GM12864 (cell line): ENCODE results near the gene CTIF.

Source experiments
- DNase-seq: peaks from one replicate; pipeline ENCODE4 v3.0.0-alpha.2; 2011; ENCODE audit warnings: low read depth
- H3K4me3 ChIP-seq: 2 replicates; pipeline ENCODE4 v1.5.1; 2011; ENCODE audit warnings: mild to moderate bottlenecking, low read depth, low read length, control low read depth
- TF ChIP-seq, protein P1 (sequence below): IDR thresholded peaks from 2 replicates; pipeline ENCODE4 v1.5.1; 2011; ENCODE audit warnings: low read depth, mild to moderate bottlenecking, moderate library complexity, low read length, control low read depth, inconsistent platforms; ENCODE audit errors: missing control alignments

Gene CTIF

DNA sequence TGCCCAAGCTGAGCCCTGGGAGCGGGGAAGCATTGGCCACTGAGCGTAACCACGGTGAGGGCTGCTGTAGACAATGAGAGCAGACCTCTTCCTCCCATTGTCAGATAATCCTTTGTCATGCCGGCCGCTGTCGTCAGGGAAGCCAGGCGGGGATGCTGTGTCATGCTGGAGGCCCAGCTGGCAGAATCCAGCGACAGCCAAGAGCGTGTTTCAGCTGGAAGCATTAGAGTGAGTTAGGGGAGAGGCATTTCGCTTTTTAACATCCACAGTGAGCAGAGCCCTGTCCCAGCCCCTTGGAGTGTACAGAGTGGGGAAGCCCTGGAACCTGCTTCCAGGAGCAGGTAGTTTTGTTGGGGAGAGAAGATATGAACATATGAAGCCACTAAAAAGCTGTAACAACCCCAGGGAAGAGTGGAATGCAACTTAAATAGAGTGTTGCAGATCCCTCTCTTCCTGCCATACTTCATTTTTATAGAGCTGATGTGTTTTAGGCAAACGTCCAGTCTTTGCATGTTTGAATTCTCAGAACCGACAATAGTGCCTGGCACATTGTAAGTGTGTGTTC, 7.0 kb downstream of the CTIF start:
- DNase-seq = no peak
- TF ChIP-seq, protein P1, sequence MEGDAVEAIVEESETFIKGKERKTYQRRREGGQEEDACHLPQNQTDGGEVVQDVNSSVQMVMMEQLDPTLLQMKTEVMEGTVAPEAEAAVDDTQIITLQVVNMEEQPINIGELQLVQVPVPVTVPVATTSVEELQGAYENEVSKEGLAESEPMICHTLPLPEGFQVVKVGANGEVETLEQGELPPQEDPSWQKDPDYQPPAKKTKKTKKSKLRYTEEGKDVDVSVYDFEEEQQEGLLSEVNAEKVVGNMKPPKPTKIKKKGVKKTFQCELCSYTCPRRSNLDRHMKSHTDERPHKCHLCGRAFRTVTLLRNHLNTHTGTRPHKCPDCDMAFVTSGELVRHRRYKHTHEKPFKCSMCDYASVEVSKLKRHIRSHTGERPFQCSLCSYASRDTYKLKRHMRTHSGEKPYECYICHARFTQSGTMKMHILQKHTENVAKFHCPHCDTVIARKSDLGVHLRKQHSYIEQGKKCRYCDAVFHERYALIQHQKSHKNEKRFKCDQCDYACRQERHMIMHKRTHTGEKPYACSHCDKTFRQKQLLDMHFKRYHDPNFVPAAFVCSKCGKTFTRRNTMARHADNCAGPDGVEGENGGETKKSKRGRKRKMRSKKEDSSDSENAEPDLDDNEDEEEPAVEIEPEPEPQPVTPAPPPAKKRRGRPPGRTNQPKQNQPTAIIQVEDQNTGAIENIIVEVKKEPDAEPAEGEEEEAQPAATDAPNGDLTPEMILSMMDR = no peak
- no peak overlapping the region for H3K4me3 ChIP-seq

DNA sequence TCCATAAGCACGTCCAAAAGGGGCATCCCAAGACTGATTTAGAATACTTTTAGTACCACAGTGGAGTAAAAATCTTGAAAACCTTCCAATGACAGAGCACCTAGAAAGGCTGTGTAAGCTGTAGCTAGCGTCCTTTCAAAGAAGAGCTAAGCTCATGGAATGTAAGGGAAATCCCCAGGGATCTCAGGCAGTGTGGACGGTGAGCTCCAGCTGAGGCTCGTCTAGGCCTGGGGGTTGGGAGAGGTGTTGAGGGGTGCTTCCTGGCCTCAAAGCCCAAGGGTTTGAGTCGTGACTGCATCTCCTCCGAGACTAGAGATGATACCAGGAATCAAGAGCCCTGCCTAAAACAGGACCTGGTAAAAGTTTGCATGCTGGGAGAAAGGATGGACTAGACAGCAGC, 7.6 kb downstream of the CTIF start:
- no peak overlapping the region for H3K4me3 ChIP-seq
- no peak for DNase-seq
- TF ChIP-seq, protein P1 = no peak

DNA sequence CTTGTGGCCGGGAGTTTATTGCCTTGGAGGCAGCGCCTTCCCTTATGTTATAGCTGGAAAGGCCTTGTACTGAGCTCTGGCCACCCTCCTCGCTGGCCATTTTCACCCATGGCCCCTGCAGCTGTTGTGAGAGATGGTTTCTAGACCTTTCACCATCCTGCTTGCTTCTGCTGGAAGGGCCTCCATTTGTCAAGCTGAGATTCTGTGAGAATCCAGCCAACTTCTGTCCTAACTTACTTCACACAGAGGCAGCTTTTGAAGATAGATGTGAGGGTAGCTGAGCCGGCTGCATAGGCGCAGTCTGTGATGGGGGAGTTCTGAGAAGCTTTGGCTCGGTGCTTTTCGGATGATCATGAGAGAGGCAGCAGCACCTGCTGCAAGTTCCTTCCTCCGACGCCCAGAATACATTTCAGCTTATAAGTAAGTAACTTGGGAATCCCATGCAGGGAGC, 8.7 kb downstream of the CTIF start:
- no peak for DNase-seq
- TF ChIP-seq, protein P1 = no peak
- no peak overlapping the region for H3K4me3 ChIP-seq

DNA sequence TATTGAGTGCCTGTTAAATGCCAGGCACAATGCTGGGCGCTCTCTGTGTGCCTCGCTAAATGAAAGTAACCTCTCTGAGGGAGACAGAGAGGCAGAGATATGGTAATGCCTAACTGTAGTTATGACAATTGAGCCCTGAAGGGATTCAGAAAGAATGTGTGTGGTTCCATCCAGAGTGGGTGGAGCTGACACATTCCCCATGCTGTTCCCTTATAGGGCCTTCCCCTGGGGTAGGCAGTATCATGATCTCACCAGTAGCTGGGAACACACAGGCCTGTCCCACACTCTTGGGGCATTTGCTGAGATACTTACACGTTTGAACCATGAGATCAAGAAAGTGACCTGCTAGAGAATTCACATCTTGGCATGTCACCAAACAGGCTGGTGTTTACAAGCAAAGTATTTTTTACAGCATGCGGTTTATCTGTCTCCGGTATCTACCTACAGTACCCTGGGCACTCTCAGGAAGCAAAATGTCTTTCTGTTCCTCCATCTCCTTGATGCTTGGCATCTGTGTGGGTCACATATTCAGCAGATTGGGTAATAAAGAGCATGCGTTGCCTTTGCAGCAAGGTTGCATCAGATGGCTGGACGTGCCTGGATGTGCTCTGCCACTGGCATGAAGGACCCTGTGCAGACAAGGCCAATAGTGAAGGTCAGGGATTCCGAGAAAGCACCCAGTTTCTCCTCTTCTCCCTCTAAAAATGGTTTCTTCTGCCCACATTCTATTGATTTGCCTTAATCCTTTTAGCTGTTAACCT, 9.4 kb downstream of the CTIF start:
- TF ChIP-seq, protein P1 = no peak
- H3K4me3 ChIP-seq = no peak overlapping the region
- no peak for DNase-seq

- TF ChIP-seq, protein P1 = no peak
- DNase-seq = no peak
- H3K4me3 ChIP-seq = no peak overlapping the region
These were observed 10.1 kb downstream of the CTIF start for GRCh38 chr18:48548921-48549320.

DNA sequence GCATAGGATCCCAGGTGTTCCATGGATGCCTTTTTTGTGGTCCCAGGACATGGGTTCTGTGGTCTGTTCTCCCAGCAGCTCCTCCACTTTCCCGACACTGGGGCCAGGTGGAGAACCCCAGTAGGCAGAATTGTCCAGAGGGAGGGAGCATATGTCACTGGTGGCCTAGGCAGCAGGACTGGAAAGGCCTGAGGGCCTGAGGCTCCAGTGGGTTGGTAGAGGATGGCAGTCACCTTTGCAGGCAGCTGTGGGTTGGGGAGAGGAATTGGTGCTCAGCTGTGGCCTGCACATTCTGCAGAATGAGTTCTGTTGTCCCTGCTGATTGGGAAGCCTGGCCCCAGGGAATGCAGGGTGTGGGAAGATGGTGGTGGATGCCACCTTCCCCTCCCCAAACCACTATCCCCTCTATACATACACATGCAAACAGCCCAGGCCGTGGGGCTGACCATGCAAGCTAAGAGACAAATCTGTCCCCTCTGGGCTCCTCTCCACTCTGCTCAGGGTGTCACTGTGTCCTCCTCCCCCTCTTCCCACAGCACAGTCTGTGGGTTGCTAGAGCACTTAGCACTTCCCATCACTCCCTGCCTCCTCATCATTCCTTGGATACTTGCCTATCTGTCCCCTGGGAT, 11.4 kb downstream of the CTIF start:
- no peak for DNase-seq

More for the DNA sequence above, 11.4 kb downstream of the CTIF start:
- TF ChIP-seq, protein P1 = no peak
- H3K4me3 ChIP-seq = no peak overlapping the region
